SK-N-MC (cell line): ENCODE data around the gene TXN2.

Experiments used
- EZH2 ChIP-seq: fragments of 200-600 bp; sonication (generic); IDR thresholded peaks from one replicate; pipeline ENCODE4 v1.6.1; 2017; ENCODE audit warnings: antibody characterized with exemption
- POLR2AphosphoS5 ChIP-seq: IDR thresholded peaks from 2 replicates; pipeline ENCODE4 v1.6.1; 2012; ENCODE audit warnings: mild to moderate bottlenecking, low read depth, low read length, borderline replicate concordance

- TF ChIP-seq POLR2AphosphoS5 (no peak), EZH2 (no peak)
Observed at GRCh38 chr22:36469094-36469710, 12.2 kb downstream of the TXN2 start.
